GM18868 (cell line): ENCODE measurements around the gene TMEM74B.

Experiments
- ATAC-seq: cut with Tn5 transposase; IDR thresholded peaks from one replicate; pipeline ENCODE4 v1.9.1; 2021; ENCODE audit warnings: mild to moderate bottlenecking, moderate library complexity; ENCODE audit not compliant: unreplicated experiment

The TMEM74B gene

GRCh38 chr20:1183153-1183552 is 1.6 kb downstream of the TMEM74B start:
- no peak for ATAC-seq

- no peak for ATAC-seq
These were observed 2.7 kb downstream of the TMEM74B start for GRCh38 chr20:1182106-1182505.

DNA sequence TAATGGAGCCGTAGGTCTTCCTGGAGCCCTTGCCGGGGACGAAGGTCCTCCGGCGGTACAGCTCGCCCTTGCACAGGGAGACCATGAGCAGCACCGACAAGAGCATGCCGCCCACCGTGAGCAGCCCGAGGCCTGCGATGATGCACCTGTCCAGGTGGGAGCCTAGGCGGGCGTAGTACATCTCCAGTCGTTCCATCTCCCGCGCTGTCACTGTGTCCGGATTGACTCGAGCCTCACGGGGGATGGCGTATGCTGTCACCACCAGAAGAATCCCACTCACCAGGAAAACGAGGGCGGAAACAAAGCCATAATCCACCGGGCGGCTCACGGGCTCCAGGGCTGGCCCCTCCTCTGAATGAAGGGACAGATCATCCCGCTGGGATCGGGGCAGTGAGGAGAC is 3.8 kb downstream of the TMEM74B start:
- ATAC-seq, result no peak

DNA sequence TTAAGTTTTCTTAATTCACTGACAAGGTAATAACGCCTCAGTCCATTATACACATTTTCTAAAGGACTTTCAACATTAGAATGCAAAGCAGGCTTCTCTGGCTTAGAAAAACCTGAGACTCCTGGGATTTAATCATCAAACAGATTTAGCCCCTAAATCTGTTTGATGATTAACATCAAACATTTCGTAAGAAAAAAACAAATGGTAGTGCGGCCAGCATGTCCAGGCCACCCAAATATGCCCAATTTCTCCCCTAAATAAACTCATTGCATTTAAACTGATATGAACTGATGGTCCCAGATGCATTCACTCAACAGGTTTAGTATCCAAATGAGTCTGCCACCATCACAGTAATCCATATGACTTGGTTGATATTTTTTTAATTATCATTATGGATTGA is 6.2 kb downstream of the TMEM74B start:
- ATAC-seq, result no peak

- no peak for ATAC-seq
These were observed 6.7 kb downstream of the TMEM74B start for GRCh38 chr20:1178103-1178502.

DNA sequence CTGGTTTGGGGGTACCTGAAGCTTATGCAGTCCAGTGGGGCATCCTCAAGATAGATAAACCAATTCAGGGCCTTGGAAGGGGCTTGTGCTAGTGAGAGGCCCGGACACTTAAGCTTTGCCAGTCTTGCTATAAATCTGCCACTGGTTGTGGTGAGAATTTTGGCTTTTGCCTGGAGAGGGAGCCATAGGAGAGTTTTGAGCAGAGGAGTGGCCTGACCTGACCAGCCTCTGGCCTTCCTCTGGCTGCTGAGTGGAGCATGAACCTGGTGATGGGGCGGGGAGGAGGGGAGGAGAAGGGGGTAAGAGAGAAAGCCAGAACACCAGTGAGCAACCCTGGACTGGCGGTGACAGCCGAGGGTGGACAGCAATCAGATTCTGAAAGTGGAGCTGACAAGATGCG is 7.1 kb downstream of the TMEM74B start:
- ATAC-seq, result no peak

- ATAC-seq, result no peak
These were observed 10.0 kb downstream of the TMEM74B start for GRCh38 chr20:1174787-1175186.

DNA sequence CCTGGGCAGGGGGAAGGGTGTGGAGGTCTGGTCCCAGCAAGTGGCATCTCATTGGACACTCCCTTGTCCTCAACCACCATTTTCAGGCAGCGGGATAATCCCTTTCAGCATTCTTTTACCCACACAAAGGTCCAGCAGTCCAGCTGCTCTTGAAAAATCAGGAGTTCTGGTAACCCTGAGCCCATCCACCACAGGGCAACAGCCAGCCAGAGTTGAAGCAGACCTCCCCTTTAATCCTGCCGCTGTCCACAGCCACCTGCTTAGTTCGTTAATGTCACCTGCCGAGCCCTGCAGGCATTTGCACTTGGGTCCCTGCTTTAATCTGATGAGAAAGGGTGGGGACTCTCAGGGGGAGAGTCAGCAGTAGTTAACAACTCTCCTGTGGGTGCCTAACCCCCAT is 11.1 kb downstream of the TMEM74B start:
- no peak for ATAC-seq

DNA sequence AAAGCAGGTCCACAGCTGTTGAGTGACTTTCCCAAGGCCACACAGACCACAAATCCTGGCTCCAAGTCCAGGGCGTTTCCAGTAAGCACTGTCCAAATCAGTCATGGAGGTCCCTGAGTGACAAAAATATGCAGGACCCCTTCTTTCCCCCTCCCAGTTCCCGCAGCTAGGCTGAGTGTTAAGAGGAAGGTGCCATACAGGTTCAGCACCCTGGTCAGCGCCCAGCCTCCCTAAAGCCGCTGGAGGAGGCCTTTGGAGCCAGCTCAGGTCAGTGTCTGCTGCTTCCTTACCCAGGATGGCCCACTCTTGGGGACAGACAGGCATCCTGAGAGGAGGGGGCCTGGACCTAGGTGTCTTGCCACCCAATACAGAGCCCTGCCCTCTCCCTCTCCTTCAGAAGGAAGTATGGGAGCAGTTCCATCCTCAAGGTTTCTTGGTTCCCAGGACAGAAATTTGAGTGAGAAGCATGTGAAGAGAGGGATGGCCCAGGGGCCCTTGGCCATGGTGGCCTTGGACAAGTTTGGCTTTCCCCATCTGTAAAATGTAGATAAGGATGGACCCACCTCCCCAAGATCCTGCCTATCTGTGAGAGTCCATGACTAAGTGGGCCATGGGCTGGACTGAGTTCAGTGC is 13.2 kb downstream of the TMEM74B start:
- ATAC-seq, result no peak

DNA sequence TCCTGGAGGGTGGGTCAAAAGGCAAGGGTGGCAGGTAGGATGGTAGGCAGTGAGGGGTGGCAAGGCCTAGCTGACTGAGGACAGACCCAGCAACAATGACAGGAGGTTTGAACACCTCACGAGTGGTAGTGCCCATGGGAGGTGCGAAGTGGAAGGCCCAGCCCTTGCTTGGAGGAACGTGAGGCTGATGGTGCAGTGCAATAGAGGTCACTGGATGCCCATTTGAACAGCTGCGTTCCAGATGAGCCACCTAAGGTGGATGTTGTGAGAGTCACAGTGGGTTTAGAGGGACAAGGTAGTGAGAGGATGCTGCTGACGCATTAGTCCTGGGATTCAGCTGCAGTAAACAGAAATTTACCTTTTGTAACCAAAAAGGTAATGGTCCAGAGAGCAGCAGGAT is 15.6 kb downstream of the TMEM74B start:
- no peak for ATAC-seq

DNA sequence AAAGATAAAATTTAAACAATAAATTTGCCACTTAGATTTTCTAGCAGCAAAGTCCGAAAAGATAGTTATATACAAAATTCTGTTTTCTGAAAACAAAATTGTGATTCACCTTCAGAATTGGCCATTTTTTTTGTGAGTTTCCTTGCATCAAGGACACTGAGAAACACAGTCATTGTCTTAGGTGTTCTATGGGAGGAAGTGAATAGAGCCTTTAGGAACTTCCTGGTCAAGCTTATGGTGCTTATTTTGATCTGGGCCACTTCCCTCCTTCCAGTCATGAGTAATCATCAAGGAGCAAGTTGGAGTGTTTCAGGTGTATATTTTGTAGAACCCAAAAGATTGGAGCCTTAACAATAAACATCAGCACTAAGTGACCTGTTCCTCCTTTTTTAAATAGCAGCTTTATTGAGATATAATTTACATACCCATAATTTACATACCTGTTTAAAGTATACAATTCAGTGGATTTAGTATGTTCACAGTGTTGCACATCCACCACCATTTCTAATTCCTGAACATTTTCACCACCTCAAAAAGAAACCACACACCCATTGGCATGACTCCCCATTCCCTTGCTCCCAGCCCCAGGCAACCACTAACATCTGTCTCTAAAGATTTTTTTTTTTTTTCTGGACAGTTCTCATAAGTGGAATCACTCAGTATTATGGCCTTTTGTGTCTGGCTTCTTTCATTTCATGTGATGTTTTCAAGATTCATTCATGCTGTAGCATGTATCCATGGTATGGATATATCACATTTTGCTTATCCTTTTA is 17.6 kb downstream of the TMEM74B start:
- ATAC-seq, result no peak

GRCh38 chr20:1165941-1166340 is 18.8 kb downstream of the TMEM74B start:
- ATAC-seq, result no peak

DNA sequence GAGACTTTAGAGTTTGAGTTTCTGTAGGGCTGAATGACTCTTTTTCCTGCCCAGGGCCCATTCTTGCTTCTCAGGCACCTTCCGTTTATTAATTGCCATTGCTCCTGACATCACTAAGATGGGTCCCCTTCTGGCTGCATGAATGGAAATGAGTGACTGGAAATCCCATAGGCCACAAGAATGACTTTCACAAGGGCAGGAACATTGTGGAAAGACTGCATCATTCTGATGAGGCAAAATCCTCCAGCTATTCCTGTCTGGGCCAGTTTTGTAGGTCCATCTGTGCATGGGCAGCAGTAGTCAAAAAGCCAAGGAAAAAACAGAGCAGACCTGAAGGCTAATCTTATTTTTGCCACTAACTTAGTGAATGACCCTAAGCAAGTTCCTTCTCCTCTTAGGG is 19.3 kb downstream of the TMEM74B start:
- ATAC-seq, result no peak

GRCh38 chr20:1164871-1165270 is 19.9 kb downstream of the TMEM74B start:
- no peak for ATAC-seq

DNA sequence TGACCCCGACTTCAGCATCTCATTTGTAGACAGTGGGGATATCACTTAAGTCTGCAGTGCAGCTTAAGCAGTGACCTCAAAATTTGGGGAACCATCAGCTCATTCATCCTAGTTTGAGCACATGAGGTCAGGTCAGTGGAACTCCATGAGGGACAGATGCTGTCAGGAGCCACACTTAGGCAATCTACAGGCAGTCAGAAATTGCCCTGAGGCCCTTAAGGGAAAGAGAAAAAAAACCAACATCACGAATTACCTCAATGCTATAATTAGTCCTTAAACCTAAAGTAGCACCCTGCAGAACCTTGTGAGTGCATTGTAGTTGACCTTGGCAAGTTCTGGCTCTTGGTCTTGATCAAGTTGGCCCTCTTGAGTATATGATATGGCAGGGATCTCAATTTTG is 21.1 kb downstream of the TMEM74B start:
- no peak for ATAC-seq

DNA sequence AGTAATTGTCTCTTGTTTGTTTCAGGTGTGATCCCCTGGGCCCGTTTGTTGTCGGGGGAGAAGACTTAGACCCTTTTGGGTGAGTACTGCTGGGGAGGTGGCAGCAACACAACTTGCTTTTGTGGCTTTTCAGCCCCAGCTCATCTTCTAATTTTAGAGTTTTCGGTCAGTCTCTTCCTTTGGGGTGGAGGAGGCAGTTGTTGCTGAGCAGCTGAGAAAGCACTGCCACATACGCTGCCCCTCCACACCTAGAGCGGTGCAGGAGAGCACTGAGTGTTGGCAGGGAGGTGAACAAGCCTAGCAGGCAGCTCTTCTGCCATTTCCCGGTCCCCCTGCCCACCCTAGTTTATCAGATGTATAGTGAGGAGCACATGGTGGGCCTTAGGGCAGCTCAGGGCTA is 21.7 kb downstream of the TMEM74B start:
- ATAC-seq, result no peak

- no peak for ATAC-seq
These were observed 23.8 kb downstream of the TMEM74B start for GRCh38 chr20:1160991-1161390.

GRCh38 chr20:1160496-1160895 is 24.3 kb downstream of the TMEM74B start:
- no peak for ATAC-seq

GRCh38 chr20:1155342-1155741 is 29.4 kb downstream of the TMEM74B start:
- no peak for ATAC-seq

DNA sequence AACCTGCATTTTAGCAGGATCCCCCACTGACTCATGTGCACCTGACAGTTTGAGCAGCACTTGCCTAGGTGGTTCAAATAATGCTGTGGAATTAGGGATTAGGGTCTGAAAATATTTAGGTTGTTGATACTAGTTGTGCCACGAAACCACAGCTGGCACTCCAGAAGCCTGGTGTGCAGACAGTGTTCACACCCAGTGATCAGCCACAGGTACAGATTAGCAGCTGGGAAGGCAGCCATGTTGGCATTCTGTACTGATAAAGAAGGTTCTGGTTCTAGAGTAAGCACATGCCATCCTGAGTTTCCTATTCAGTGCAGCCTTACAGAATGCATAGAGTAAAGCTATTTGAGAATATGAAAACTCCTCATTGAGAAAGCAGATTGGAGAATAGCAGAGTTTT is 30.1 kb downstream of the TMEM74B start:
- no peak for ATAC-seq

DNA sequence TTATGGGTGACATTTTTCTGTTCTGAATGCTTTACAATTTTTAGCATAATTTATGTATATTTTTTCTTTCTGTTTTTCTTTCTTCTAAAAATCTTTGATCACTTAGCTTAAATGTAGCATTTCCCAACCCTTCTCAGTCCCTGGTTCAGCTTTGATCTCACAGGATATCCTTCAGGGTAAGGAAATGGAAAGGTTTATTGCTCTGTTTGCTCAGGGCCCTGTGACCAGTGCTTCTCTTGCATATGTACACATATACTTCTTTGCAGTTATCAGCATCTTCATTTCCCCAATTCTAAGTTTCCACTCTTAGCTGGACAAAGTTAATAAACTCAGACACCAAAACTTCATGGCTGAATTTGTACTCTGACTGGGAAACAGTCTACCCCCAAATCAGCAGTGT is 30.6 kb downstream of the TMEM74B start:
- no peak for ATAC-seq

GRCh38 chr20:1150968-1151367 is 33.8 kb downstream of the TMEM74B start:
- no peak for ATAC-seq

- no peak for ATAC-seq
These were observed 34.6 kb downstream of the TMEM74B start for GRCh38 chr20:1150218-1150617.
